ENCODE results near the gene UBE2G1. TPM values are rescaled to one million over a fixed set of nuclear protein-coding genes. Genes with fewer than 3 reads are reported as not detected.

Gene UBE2G1
- polyA plus RNA-seq, 4 donors, result 62.3 to 72.3 (median 65.4) TPM

Other genes with a start within 250 kb of the UBE2G1 start
- 10 to 100 TPM; 19.5 to 23.7 (median 21.0) TPM for gene ZZEF1, start 223.6 kb downstream of the UBE2G1 start, polyA plus RNA-seq (ENCODE audit: insufficient read length in 4 of 4)
- gene CYB5D2, start 223.5 kb downstream of the UBE2G1 start, polyA plus RNA-seq (ENCODE audit: insufficient read length in 4 of 4), result 10 to 100 TPM; 28.1 to 34.7 (median 30.6) TPM
- gene ANKFY1, start 102.7 kb downstream of the UBE2G1 start, polyA plus RNA-seq (ENCODE audit: insufficient read length in 4 of 4), result 10 to 100 TPM; 44.7 to 49.4 (median 46.3) TPM
- gene SPNS3, start 67.3 kb upstream of the UBE2G1 start, polyA plus RNA-seq (ENCODE audit: insufficient read length in 4 of 4), result 1 to 10 TPM; 2.0 to 2.9 (median 2.3) TPM
- 10 to 100 TPM; 31.2 to 52.7 (median 44.5) TPM for gene SPNS2, start 132.2 kb upstream of the UBE2G1 start, polyA plus RNA-seq (ENCODE audit: insufficient read length in 4 of 4)
- gene MYBBP1A, start 188.7 kb upstream of the UBE2G1 start, polyA plus RNA-seq (ENCODE audit: insufficient read length in 4 of 4), result 10 to 100 TPM; 34.7 to 49.4 (median 40.0) TPM
- 10 to 100 TPM in 1 of 4 donors, 1 to 10 TPM in 3; 6.1 to 11.3 (median 8.2) TPM for gene GGT6, start 193.9 kb upstream of the UBE2G1 start, polyA plus RNA-seq (ENCODE audit: insufficient read length in 4 of 4)
- gene SMTNL2, start 217.9 kb upstream of the UBE2G1 start, polyA plus RNA-seq (ENCODE audit: insufficient read length in 4 of 4), result 10 to 100 TPM; 55.0 to 66.4 (median 60.5) TPM

Measured in right renal pelvis (tissue), 4 donors.